ENCODE results near the gene CX3CL1.

DNA sequence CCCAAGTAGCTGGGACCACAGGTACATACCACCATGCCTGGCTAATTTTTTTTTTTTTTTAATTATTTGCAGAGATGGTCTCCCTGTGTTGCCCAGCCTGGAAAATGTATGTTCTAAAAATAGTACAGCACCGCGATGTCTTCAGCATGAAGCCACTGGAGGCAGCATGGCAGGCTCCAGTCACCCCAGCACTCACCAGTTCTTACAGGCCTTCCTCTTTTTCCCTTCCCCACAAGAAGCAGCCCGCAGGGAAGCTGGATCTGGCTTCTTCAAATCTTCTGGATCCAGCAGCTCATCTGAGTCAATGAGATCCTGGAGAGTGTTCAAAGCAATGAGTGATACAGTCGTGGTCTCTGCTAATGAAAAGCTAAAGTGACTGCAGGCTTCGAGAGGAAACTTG, 58.7 kb downstream of the CX3CL1 start:
- TF ChIP-seq GATA2 (IDR thresholded peaks at IDR 0.05; ENCODE audit: low read depth, low read length) (no peak), GATA3 (IDR thresholded peaks at IDR 0.05; ENCODE audit: low read depth, low read length) (no peak)

All from SH-SY5Y (cell line).